OCI-LY3 (cell line): ENCODE measurements around the gene DCAF12.

ENCODE experiments used
- H2AFZ ChIP-seq: fragments of 200-600, 300-600 bp; shearing (Covaris generic); 2 replicates; pipeline ENCODE4 v1.6.0; 2014; ENCODE audit warnings: antibody characterized with exemption, low read depth, low read length
- H3K27ac ChIP-seq: fragments of 200-600, 300-600 bp; sonication (generic); 2 replicates; pipeline ENCODE4 v1.5.1; 2014; ENCODE audit warnings: mild to moderate bottlenecking, low read length, moderate library complexity, mixed read lengths
- H3K27me3 ChIP-seq: fragments of 200-600, 300-600 bp; sonication (generic); 2 replicates; pipeline ENCODE4 v1.6.1; 2014; ENCODE audit warnings: low read depth, low read length, mixed read lengths
- H3K36me3 ChIP-seq: fragments of 200-600, 300-600 bp; sonication (generic); replicated peaks from 2 replicates; pipeline ENCODE3; 2014; ENCODE audit warnings: low read depth, low read length, mixed read lengths
- H3K4me1 ChIP-seq: fragments of 300-600, 200-600 bp; sonication (generic); 2 replicates; pipeline ENCODE4 v1.6.1; 2014; ENCODE audit warnings: low read length, mixed read lengths
- H3K4me2 ChIP-seq: fragments of 200-600, 300-600 bp; sonication (generic); 2 replicates; pipeline ENCODE4 v1.6.1; 2014; ENCODE audit warnings: low read length, mixed read lengths
- H3K4me3 ChIP-seq: fragments of 300-600, 200-600 bp; sonication (generic); 2 replicates; pipeline ENCODE4 v1.5.1; 2014; ENCODE audit warnings: antibody characterized with exemption, mild to moderate bottlenecking, low read length, moderate library complexity
- H3K79me2 ChIP-seq: fragments of 300-600, 200-600 bp; shearing (Covaris generic); 2 replicates; pipeline ENCODE4 v1.6.1; 2014; ENCODE audit warnings: mild to moderate bottlenecking, low read length, mixed read lengths
- H3K9ac ChIP-seq: fragments of 300-600, 200-600 bp; shearing (Covaris generic); 2 replicates; pipeline ENCODE4 v1.6.0; 2014; ENCODE audit warnings: mild to moderate bottlenecking, low read length, moderate library complexity
- H3K9me3 ChIP-seq: fragments of 200-600, 300-600 bp; shearing (Covaris generic); 2 replicates; pipeline ENCODE4 v1.6.1; 2014; ENCODE audit warnings: low read length, mixed read lengths; ENCODE audit not compliant: insufficient read depth
- H4K20me1 ChIP-seq: fragments of 200-600, 300-600 bp; sonication (generic); 2 replicates; pipeline ENCODE4 v1.6.1; 2016; ENCODE audit warnings: low read length, mixed read lengths; ENCODE audit not compliant: insufficient read depth
- CTCF ChIP-seq: fragments of 200-600, 300-600 bp; sonication (generic); IDR thresholded peaks from 2 replicates; pipeline ENCODE4 v1.5.1; 2014; ENCODE audit warnings: antibody characterized with exemption, low read length, low read depth
- EZH2phosphoT487 ChIP-seq: fragments of 200-600 bp; shearing (Covaris generic); IDR thresholded peaks from 2 replicates; pipeline ENCODE4 v1.6.1; 2018; ENCODE audit warnings: antibody characterized with exemption, mixed run types, low read depth

Gene DCAF12

GRCh38 chr9:34089311-34089710 lies 37.2 kb downstream of the DCAF12 start:
- no peaks in the 10 kb centered on the region for H3K79me2 ChIP-seq
- no peak overlapping the region for H3K4me3 ChIP-seq
- H3K36me3 ChIP-seq = peaks cover 63% of the 10 kb centered on the region
- no peaks in the 10 kb centered on the region for H3K27me3 ChIP-seq
- H3K9ac ChIP-seq = no peak overlapping the region
- no peak overlapping the region for H2AFZ ChIP-seq
- TF ChIP-seq EZH2phosphoT487 = no peak
- TF ChIP-seq CTCF = no peak
- no peaks in the 10 kb centered on the region for H3K9me3 ChIP-seq
- no peaks in the 10 kb centered on the region for H3K4me1 ChIP-seq
- H3K4me2 ChIP-seq = no peak overlapping the region
- no peak overlapping the region for H3K27ac ChIP-seq
- no peaks in the 10 kb centered on the region for H4K20me1 ChIP-seq

- Histone ChIP-seq H2AFZ (no peak overlapping the region), H3K9me3 (no peaks in the 10 kb centered on the region), H3K36me3 (peaks cover 54% of the 10 kb centered on the region), H3K27me3 (no peaks in the 10 kb centered on the region), H3K4me3 (no peak overlapping the region), H3K79me2 (no peaks in the 10 kb centered on the region), H4K20me1 (no peaks in the 10 kb centered on the region), H3K27ac (no peak overlapping the region), H3K9ac (no peak overlapping the region), H3K4me2 (no peak overlapping the region), H3K4me1 (no peaks in the 10 kb centered on the region)
- TF ChIP-seq CTCF = no peak
- TF ChIP-seq EZH2phosphoT487 = no peak
Measured at GRCh38 chr9:34087370-34087769, 39.1 kb downstream of the DCAF12 start.

GRCh38 chr9:34086864-34087263 lies 39.6 kb downstream of the DCAF12 start:
- no peak overlapping the region for H3K4me3 ChIP-seq
- H2AFZ ChIP-seq = no peak overlapping the region
- H3K36me3 ChIP-seq = peaks cover 51% of the 10 kb centered on the region
- no peak overlapping the region for H3K27ac ChIP-seq
- no peaks in the 10 kb centered on the region for H4K20me1 ChIP-seq
- H3K9me3 ChIP-seq = no peaks in the 10 kb centered on the region
- no peaks in the 10 kb centered on the region for H3K27me3 ChIP-seq
- no peak for TF ChIP-seq EZH2phosphoT487
- no peak for TF ChIP-seq CTCF
- H3K9ac ChIP-seq = no peak overlapping the region
- no peaks in the 10 kb centered on the region for H3K79me2 ChIP-seq
- H3K4me1 ChIP-seq = no peaks in the 10 kb centered on the region
- H3K4me2 ChIP-seq = no peak overlapping the region

DNA sequence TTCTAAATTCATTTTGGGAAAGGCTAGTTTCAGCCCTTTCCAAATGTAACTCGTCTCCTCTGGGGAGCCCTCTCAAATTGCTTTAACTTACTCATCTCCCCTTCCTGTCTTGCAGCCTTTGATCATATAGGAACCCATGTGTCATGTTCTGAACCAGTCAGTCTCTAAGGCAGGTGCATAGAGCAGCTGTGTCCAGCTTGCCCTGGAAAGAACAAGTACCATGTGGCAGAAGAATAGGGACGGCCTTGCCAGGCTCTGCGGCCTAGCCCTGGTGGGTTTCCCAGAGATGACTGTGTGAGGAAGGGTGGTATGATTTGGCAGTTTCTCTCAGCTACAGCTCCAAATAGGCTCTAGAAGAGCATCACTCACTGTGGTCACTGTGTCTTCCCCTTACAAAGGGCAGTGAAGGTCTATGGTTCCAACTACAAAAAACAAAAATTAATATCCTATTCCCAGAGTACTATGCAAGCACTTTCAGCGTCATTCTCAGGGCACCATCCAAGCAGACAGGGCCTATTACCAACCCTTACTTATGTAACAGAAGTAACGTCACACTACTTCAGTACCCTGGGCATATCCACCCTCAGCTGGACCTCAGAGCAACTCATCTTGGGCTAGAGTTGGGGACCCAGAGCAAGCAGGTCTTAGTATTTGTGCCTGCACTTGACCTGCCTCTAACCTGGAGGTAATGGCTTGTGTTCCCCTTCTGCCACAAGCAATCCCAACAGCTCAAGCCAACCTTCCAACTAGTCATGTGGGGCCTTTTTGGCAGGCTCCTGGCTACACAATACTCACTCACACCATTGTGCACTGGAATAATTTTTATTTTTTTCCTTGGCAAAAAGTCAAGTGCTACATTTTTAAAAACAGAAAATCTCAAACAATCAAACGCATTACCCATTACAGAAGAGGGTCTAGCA lies 40.7 kb downstream of the DCAF12 start:
- TF ChIP-seq EZH2phosphoT487 (no peak), CTCF (no peak)
- H4K20me1 ChIP-seq = no peaks in the 10 kb centered on the region
- no peak overlapping the region for H3K9ac ChIP-seq
- H2AFZ ChIP-seq = no peak overlapping the region
- no peak overlapping the region for H3K4me3 ChIP-seq
- H3K79me2 ChIP-seq = no peaks in the 10 kb centered on the region
- peaks cover 45% of the 10 kb centered on the region for H3K36me3 ChIP-seq
- no peaks in the 10 kb centered on the region for H3K27me3 ChIP-seq
- no peak overlapping the region for H3K27ac ChIP-seq
- no peak overlapping the region for H3K4me2 ChIP-seq
- H3K9me3 ChIP-seq = no peaks in the 10 kb centered on the region
- H3K4me1 ChIP-seq = no peaks in the 10 kb centered on the region
